ENCODE data around the gene IL1F10.

DNA sequence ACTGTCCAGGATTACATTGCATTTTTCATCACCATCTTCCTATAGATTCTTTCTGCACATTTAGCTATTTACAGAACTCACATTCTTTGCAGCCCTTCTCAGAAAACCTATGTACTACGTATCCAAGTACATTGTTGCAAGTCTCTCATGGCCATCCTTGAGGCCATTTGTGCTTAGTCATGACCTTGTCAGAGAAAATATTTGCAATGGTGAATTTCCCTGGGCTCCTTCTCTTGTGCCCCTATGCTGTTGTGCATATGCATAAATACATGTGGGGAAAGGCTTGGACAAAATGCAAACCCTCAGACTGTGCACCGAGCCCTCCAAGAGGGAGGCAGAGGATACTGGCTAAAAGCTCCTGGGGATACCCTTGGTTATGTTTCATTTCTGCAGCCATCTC is 43.0 kb upstream of the IL1F10 start:
- TF ChIP-seq, protein P1, sequence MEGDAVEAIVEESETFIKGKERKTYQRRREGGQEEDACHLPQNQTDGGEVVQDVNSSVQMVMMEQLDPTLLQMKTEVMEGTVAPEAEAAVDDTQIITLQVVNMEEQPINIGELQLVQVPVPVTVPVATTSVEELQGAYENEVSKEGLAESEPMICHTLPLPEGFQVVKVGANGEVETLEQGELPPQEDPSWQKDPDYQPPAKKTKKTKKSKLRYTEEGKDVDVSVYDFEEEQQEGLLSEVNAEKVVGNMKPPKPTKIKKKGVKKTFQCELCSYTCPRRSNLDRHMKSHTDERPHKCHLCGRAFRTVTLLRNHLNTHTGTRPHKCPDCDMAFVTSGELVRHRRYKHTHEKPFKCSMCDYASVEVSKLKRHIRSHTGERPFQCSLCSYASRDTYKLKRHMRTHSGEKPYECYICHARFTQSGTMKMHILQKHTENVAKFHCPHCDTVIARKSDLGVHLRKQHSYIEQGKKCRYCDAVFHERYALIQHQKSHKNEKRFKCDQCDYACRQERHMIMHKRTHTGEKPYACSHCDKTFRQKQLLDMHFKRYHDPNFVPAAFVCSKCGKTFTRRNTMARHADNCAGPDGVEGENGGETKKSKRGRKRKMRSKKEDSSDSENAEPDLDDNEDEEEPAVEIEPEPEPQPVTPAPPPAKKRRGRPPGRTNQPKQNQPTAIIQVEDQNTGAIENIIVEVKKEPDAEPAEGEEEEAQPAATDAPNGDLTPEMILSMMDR (IDR thresholded peaks at IDR 0.05; ENCODE audit: insufficient read depth, low read length), result no peak
- no peak for TF ChIP-seq POLR2AphosphoS5 (IDR thresholded peaks at IDR 0.05; ENCODE audit: low read depth)

Data from HL-60 (cell line).